ELR (cell line): ENCODE measurements around the gene EED.

Source experiments
- DNase-seq: peaks from one replicate; pipeline ENCODE4 v3.0.0-alpha.2; 2015; ENCODE audit warnings: low read depth

The EED gene

DNA sequence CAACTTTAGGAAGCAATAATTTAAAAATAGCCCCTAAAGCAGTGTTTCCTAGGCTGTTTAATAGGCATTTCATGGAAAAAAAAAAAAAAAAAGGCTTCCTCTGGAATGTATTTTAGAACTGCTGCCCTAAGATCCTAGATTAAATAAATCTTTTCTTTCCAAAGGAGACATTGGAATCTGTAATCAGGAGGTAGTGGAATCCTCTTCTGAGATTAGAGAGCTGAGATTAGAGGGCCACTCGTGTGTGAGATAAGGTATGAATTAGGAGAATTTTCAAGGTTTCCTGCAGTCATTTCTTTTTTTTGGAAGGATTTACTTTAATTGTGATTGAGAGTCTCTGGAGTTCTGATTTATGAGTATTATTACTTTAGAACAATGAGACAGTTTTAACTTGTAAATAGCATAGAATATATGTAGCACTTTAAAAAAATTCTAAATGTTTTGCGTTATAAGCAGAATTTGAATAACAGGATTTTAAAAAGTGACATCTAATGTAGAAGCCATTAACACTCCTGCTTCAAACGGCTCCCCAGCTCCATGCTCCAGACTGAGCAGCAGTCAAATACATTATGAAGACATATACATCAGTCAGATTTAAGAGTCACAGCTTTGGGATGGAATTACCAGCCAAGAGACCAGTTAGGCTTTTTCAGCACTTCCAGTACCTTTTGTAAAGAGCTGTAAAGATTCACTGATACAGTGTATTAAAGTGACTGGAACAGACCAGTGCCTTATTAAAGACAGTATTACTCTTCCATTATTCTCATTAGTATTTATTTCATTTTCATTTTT is 5.0 kb downstream of the EED start:
- no peak for DNase-seq

DNA sequence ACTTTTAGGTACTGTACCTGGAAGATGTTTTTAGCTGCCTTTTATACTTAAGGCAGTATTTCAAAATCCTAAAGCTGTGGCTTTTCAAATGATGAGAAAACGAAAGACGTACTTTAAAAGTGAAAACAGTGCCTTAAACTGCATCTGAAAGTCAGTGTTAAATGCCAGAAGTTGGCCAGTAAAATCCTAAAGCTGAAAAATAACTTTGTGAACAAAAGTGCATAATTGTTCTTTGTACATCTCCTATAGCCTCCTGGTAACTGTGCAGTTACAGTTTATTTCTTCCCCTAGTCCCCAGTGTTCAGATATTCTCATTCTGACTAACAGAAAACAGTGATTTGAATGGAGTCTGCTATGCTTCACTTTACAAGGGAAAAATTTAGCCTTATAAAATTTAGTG is 6.8 kb downstream of the EED start:
- DNase-seq: no peak

DNA sequence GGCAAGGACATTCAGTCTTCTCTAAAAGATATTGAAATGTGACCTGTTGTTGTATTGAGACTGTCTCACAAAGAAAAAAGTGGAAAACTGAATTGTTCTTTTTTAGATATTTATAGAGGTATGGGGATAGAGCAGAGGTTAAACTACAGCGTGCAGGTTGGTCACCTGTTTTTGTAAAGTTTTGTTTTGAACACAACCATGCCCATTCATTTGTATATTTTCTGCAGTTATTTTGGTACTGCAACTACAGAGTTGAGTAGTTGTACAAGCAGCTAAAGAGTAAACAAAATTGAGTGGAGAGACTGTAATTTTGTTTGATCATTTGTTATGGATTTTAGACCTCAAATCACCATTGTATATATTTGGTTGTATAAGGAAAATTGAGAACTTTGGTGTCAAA is 11.3 kb downstream of the EED start:
- DNase-seq: no peak

DNA sequence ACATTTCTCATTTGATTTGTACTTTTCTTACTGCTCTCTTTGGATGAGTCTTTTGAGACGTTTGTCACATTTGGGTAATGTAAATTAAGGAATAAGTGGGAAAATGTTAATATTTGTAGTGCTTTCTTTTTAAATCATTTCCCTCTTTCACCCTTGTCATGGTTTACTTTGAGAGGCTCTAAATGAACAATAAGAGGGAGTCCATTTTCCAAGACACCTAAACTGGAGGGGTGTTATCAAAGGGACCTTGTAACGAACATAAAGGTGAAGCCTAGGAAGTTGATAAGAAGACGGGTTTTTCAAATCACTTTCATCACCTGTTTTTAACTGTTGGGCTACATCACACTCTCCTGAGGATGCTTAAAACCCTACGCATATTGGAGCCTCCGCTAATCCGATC is 12.1 kb downstream of the EED start:
- DNase-seq: no peak

DNA sequence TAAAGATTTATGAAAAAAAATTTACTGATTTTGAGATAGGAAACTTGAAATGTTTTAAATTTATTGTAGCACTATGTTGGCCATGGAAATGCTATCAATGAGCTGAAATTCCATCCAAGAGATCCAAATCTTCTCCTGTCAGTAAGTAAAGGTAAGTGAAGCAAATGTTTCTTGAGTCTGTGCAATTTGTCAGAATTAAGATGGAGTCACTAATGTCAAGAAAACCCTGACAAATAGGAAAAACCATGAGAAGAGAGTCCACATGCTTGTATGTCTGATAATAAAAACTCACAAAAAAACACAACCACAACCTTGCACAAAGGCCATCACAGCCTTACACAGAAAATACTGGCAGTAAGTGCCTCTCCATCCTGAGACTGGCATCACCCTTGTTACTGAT is 12.9 kb downstream of the EED start:
- no peak for DNase-seq

DNA sequence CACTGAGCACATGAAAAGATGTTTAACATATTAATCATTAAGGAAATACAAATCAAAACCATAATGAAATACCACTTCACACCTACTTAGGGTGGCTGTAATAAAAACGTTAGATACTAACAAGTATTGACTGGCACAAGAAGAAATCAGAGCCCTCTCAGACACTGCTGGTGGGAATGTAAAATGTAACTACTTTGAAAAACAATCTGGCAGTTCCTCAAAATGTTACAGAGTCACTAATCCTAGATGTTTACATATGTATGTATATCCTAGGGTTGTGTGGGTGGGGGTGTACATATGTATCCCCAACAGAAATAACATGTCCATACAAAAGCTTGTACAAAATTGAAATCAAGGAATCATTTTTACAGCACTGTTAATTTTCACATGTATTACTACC is 15.2 kb downstream of the EED start:
- DNase-seq: no peak

DNA sequence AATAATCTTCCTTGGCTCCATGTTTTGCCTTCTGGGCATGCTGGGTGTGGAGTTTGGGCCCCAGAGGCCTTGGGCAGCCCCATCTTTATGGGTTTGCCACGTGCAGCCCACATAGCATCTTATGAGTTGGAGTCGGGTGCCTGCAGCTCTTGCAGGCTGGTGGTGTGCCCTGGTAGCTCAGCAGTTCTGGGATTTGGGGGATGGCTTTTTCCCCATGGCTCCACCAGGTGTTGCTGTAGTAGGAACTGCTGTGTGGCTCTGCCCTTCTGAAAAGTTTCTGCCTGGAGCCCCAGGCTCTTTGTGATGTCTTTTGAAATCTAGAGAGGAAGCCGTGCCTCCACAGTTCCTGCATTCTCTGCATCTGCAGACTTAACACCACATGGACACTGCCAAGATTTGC is 16.8 kb downstream of the EED start:
- no peak for DNase-seq

DNA sequence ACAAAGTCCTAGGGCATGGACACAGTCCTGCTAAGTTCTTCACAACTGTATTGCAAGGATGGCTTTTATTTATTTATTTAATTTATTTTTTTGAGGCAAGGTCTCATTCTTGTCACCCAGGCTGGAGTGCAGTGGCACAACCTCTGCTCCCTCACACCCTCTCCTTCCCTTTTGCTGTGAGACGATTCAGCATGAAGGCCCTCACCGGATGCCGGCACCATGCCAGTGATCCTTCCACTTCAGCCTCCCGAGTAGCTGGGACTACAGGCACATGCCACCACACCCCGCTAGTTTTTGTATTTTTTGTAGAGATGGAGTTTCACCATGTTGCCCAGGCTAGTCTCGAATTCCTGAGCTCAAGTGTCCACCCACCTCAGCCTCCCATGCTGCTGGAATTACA is 17.8 kb downstream of the EED start:
- DNase-seq: no peak

DNA sequence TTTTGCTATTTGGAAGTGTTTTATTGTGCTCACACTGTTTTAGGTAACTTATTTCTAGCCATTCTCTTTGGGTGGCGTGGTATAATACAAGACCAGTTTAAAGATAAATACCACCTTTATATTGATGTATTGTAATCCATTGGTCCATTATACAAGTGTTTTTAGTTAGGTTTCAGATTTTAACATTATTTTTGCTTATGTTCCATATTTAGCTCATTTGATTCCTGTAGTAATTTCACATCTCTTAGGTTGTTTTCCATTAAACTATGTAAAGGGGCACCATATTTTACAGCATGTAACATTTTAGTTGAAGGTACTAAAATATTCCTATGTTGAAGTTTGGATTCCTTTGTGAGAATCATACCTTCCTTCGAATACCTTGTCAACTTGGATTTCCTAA is 20.1 kb downstream of the EED start:
- DNase-seq: no peak

DNA sequence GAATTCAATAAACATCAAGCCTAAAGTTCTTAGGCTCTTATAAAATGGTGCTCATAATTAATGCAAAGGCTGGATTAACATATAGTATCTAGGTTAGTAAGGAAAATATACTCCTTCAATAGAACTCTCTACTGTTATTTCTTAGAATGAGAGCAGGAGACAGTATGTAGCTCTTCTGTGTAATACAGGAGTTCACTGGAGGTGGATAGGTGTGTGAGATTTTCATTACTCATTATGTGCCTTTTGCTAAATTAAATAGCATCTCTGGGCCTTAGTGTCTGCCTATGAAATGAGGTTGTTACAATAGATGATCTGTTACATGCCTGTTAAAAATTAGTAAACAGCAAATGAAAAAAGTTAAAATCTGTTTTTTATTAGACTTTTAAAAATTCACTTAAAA is 20.6 kb downstream of the EED start:
- DNase-seq: no peak

DNA sequence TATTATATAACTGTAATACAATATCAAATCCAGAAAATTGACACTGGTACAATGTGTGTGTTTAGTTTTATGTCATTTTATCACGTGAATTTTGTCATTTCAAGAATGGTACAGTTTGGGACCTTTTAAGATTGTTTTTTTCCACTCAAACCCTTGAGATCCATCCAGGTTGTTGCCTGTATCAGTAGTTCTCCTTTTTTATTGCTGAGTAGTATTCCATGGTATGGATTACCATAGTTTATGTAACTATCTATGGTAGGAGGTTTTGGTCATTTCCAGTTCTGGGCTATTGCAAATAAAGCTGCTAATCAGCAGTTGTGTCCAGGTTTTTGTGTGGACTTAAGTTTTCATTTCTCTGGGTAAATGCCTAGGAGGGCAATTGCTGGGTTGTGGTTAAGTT is 25.1 kb downstream of the EED start:
- DNase-seq: no peak

DNA sequence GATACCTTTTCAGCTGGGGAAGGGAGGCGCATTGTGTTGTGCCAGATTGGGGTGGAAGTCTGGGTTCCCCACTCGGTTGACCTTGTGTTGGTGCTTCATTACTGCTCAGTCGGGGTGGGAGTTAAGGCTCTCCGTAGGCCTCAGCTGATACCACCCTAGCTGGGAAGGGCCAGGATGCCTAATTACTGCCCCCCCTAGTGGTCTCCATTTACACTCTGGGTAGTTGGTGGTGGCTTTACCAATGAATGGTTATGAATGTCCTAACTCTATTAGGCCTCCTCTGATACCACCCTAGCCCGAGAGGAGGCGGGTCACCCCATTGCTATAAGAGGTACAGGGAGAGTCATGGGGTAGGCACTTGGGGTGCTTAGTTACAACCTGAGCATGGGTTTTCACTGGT is 29.9 kb downstream of the EED start:
- peak; percentile 30 for DNase-seq

DNA sequence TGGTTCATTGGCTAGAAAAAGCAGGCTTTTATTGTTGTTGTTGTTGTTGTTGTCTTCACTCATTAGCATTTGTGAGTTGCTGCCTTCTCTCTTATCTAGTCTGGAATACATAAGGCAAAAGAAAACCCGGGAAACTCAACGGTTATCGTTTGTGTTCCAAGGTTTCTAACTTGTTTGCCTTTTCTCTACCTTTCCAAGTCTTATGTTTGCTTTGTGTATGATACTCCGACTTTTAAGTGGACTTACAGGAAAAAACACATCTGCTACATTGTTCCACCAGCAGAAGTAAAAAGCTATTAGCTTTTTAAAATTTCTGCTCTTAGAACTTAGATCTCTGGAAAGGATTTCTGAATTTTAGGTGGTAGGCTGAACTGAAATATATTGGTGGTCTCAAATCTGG is 30.4 kb downstream of the EED start:
- DNase-seq: no peak

DNA sequence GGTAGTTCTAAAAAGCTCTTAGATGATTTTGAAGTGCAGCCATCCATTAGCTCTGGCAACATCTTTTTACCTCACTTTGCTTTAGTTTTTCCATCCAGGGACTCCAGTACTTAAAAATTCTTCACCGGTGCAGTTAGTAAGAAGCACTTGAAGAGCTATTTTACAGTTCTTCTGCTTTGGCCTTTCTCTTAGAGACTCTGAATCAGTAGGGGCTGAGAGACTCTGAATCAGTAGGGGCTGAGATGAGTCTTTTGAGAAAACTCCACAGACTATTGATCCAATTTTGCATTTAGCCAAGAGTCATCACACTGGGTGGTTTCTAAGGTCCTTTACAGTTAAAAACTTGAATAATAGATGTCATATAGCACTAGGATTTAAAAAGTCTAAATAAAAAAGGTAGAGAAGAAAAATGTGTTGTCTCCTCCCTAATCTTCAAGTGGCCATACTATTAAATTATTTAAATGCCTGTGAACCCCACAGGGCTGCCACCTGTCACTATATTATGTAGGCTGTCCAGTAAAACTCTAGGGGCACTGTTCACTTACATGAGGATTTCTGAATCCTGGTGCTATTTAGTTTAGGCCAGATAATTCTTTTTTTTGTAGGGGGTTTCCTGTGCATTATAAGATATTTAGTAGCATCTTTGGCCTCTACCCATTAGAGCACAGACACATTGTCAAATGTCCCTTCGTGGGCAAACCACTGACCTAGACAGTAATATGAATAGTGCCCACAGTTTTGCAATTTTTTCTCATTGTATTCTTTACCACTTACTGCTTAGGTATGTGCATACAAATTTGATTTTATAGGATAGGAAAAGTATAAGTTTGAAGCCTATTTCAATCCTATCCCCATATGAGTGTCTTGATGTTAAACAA is 31.2 kb downstream of the EED start:
- DNase-seq: no peak

DNA sequence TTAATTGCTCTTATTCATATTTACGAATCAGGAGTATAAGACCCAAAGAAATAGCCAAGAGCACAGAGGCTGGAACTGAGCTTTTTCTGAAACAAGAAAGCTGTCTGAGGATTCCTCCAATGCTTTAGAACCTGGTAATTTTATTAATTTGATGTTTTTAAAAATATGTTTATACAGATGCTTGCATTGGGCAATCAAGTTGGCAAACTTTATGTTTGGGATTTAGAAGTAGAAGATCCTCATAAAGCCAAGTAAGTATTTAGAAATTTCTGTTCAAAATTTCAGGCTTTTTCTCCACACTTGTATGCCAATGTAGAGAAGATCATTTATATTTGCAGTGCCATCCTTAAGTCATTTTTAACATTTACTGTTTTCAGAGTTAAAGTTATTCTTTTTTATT is 33.2 kb downstream of the EED start:
- no peak for DNase-seq

DNA sequence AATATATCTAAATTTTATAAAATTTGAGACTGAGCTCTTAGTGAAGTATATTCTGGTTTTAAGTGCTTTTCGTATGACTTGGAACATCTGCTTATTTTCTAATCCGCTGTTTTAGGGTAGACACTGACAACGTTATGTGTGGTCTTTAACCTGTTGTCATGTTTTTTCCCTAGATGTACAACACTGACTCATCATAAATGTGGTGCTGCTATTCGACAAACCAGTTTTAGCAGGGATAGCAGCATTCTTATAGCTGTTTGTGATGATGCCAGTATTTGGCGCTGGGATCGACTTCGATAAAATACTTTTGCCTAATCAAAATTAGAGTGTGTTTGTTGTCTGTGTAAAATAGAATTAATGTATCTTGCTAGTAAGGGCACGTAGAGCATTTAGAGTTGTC is 33.7 kb downstream of the EED start:
- DNase-seq: no peak

DNA sequence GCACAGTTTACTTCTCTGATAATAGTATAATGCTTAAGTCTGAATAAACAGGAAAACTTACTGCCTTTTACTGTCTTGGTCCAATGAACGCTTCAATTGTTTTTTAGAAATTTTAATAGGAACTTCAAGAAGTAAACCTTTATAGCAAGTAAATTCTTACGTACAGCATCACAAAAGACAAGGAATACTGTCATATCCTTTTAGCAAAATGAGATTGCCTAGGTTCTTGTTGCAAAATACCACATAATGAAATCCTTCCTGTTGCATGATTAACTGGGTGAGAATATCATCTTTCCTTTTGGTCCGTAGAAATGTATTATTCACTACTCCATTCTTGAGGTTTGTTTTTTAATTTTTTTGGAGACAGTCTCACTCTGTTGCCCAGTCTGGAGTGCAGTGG is 35.2 kb downstream of the EED start:
- DNase-seq: no peak

DNA sequence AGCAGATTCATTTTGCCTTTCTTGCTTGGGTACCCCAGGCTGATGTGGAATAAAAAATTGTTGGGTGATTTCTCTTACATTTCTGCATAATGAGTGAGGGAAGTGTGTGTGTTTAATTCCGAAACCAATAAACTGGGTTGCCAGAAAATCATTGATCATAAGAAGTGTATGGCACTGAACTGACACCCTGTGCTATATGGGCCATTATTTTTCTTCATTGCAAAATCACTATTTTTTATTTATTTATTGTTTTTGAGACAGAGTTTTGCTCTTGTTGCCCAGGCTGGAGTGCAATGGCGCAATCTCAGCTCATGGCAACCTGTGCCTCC is 42.9 kb downstream of the EED start:
- DNase-seq: no peak

DNA sequence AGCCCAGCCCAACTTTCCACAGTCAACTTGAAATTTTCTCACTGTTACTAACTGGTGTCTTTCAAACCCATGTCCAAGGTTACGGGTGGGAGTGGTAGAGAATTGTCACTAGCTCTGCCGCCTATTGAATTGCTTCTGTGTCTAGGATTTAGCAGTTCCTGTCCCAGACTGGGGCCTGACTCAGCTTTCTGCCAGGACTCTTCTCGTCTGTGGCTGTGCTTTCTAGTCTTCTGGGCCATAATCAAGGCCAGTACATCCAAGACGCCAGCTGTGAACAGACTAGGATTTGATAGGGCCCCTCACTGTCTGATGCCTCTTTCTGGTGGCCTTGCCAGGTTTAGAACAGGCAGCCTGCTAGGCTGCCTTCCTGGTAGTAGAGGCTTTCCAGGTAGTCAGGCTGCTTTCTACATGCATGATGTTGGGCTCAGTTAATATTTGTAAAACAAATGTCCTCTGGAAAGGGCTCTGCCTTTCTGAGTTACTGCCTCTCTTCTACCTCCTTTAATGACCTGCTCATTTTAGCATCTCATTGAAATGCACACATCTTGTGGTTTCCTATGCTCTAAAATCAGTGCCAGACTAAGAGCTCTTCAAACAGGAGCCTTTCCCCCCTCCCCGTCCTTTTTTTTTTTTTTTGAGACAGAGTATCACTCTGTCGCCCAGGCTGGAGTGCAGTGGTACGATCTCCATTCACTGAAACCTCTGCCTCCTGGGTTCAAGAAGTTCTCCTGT is 44.4 kb downstream of the EED start:
- DNase-seq: no peak

DNA sequence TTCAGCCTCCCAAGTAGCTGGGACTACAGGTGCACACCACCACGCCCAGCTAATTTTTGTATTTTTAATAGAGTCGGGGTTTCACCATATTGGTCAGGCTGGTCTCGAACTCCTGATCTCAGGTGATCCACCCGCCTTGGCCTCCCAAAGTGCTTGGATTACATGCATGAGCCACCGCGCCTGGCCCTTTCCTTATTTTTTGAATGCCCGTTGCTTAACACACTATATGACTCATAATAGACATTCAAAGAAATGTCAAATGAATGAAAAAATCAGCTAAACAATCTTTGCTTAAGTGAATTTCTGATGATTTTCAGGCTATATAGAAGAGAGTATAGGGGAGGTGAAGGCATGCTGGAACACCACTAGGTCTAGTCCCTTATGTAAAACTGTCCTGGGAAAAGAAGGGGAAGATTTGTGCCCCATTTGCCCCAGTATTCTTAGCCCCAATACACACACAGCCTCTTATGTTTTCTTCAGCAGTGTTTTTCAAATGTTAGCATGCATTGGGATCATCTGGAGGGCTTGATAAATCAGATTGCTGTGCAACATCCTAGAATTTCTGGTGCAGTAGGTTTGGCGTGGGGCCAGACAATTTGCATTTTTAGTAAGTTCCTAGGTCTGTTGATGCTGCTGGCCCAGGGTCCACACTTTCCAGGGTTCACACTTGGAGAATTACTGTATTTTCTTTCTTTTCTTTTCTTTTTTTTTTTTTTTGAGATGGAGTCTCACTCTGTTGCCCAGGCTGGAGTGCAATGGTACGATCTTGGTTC is 45.1 kb downstream of the EED start:
- DNase-seq: peak; percentile 32

DNA sequence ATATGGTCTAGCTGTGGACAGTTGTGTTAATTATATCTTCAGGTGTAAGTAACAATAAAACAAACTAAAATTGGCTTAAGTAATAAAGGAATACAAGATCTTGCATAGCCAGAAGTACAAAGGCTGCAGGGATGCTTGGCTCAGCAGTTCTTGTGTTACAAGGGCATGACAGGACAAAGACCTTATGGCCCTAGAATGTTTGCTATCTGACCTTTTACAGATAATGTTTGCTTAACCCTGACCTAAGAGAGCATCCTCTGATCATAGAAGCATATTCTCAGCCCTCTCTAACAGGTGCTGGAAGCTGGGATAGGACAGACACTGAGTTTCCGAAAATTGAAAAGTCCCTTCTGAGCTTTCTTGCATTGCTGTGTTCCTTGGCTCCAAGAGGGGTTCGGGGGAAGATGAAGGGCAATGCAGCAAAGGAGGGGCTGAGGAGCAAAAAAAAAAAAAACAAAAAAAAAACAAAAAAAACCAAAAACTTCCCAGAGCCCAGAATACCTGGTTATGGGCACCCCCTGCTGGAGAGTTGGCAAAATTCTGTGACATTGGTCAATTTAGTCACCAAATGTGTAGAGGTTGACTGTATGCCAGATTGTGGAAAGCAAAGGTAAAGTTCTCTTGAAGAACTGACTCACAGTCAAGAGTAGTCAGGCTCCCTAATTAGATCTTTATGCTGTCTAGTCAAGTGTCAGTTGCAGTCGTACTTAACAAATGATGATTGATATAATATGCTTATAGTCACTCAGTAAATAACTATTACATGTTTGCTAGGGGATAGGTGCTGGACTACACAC is 47.1 kb downstream of the EED start:
- DNase-seq: peak; percentile 78
